GM19023 (cell line): Measurements from ENCODE around the gene ADAMTS19.
"Not testable (repeated sequence)": the region's sequence is repeated elsewhere in the genome, so short reads cannot be mapped to it uniquely, and the experiment has no call there.

Experiments
- ATAC-seq: cut with Tn5 transposase; IDR thresholded peaks from one replicate; pipeline ENCODE4 v1.9.1; 2021; ENCODE audit warnings: mild to moderate bottlenecking, moderate library complexity; ENCODE audit not compliant: unreplicated experiment

ADAMTS19 gene, protein sequence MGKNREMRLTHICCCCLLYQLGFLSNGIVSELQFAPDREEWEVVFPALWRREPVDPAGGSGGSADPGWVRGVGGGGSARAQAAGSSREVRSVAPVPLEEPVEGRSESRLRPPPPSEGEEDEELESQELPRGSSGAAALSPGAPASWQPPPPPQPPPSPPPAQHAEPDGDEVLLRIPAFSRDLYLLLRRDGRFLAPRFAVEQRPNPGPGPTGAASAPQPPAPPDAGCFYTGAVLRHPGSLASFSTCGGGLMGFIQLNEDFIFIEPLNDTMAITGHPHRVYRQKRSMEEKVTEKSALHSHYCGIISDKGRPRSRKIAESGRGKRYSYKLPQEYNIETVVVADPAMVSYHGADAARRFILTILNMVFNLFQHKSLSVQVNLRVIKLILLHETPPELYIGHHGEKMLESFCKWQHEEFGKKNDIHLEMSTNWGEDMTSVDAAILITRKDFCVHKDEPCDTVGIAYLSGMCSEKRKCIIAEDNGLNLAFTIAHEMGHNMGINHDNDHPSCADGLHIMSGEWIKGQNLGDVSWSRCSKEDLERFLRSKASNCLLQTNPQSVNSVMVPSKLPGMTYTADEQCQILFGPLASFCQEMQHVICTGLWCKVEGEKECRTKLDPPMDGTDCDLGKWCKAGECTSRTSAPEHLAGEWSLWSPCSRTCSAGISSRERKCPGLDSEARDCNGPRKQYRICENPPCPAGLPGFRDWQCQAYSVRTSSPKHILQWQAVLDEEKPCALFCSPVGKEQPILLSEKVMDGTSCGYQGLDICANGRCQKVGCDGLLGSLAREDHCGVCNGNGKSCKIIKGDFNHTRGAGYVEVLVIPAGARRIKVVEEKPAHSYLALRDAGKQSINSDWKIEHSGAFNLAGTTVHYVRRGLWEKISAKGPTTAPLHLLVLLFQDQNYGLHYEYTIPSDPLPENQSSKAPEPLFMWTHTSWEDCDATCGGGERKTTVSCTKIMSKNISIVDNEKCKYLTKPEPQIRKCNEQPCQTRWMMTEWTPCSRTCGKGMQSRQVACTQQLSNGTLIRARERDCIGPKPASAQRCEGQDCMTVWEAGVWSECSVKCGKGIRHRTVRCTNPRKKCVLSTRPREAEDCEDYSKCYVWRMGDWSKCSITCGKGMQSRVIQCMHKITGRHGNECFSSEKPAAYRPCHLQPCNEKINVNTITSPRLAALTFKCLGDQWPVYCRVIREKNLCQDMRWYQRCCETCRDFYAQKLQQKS

DNA sequence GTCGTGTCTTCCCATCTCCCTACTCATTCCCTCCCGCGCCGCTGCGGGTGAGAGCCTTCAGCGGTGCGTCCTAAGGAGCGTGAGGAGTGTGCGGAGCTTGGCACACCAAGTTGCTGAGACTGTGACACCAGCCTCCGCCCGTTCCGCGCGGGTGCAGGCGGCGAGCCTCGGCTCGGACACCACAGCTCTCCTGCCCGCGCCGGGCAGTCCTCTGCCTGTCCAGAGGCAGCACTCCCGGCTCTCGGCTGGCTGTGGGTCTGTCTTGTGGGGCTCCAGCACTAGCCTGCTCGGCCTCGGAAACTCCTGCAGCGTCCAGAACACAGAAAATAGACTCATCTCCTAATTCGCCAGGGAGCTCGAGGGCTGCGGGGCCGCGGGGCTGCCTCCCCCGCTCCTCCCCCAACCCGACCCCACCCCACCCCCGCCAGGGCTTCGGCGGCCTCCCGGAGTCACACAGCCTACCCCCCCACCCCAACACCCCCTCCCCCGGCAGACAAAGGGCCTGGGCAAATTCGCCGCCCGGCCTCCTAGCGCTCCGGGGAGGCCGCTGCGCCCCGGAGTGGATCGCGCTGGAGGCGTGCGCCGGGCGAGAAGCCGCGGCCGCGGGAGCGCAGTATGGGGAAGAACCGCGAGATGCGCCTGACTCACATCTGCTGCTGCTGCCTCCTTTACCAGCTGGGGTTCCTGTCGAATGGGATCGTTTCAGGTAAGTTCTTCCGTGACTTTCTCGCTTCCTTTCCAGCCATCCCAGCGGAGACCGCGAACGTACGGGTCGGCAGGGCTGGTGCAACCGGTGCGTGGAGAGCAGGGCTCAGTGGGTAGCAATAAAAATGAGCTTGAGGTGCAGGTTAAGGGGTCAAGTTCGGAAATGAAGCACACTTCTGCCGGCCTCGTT, at the start of gene ADAMTS19:
Gene ADAMTS19 (plus strand): TSS at position 522 of the 895 bp plus-strand sequence. CDS start 94 bp downstream, at position 616.
- ATAC-seq = peak; percentile 45

GRCh38 chr5:129410488-129410887, 49.6 kb upstream of the ADAMTS19 start:
- no peak for ATAC-seq

GRCh38 chr5:129412721-129413120, 47.4 kb upstream of the ADAMTS19 start:
- no peak for ATAC-seq

- no peak for ATAC-seq
These were observed 46.5 kb upstream of the ADAMTS19 start for GRCh38 chr5:129413570-129413969.

- no peak for ATAC-seq
These were observed 40.8 kb upstream of the ADAMTS19 start for GRCh38 chr5:129419292-129419691.

DNA sequence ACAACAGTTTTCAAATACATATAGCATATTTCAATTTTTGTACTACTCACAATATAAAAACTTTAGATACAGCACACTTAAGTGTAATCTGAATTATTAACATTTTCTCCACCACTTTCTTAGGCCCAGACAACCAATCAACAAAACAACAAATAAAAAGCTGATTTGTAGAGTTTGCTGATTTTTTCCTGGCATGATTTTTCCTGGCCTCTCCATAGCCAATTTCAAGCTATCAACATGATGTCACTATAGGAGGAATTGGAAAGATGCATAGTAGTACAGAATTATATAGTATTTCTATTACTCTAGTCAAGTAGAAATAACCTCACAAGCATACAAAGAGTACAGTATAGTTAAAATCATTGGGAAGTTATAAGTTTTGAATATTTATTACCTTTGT, 35.1 kb upstream of the ADAMTS19 start:
- no peak for ATAC-seq

DNA sequence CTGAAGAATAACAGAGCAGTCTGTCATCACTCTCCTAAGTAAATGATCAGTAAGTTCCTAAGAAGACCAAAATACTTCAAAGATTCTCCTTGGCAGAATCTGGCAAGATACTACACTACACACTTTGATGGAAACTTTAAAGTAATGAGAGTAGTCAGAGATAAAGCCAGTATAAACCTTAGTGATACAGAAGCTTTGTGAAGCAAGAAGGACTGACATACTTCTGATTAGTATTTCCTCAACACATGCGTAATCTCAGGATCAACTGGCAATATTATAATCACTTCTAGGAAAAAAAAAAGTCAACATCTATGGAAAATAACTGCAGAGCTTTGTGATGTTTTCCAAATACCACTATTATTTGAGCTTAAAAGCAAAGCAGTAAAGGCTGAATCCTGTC, 34.0 kb upstream of the ADAMTS19 start:
- ATAC-seq = no peak

GRCh38 chr5:129428636-129429035, 31.5 kb upstream of the ADAMTS19 start:
- ATAC-seq = not testable (repeated sequence)

DNA sequence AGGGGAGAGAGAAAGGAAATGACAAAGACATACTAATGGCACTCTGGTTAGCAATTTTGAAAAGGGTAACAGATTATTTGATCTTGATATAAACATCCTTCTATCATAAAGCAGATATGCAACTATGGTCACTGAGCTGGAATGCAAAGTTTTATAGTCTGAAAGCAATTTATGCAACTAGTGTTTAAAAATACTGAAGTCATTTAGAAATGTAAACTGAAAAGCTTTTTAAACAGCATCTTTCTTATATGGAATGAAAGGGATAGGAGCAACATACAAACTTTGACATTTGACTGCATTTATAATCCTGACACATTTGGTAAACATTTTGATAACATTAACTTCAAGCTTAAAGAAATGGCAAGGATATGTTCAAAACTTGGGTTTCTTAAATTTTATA, 28.7 kb upstream of the ADAMTS19 start:
- no peak for ATAC-seq

DNA sequence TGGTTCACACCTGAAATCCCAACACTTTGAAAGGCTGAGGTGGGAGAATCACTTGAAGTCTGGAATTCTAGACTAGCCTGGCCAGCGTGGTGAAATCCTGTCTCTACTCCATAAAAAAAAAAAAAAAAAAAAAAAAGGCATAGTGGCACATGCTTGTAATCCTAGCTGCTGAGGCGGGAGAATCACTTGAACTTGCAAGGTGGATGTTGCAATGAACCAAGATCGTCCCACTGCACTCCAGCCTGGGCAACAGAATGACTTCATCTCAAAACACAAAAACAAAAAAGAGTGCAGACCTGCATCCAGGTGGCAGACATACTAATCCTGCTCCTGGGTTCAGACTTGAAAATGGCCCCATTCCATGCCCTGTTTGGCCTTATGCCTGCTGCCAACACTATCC, 21.8 kb upstream of the ADAMTS19 start:
- no peak for ATAC-seq

DNA sequence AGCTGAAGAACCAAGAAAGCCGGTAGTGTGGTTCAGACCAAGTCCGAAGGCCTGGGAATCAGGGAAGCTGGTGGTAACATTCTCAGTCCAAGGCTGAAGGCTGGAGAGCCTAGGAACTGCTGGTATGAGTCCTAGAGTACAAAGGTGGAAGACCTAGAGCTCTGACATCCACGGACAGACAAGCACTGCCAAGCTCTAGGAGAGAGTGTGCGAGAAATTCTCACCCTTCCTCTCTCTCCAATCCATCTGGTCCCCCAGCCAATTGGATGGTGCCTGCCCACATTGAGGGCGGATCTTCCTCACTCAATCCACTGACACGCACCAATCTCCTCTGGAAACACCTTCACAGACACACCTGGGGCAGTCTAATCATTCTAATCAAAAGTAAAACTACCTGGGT, 19.7 kb upstream of the ADAMTS19 start:
- ATAC-seq = no peak

DNA sequence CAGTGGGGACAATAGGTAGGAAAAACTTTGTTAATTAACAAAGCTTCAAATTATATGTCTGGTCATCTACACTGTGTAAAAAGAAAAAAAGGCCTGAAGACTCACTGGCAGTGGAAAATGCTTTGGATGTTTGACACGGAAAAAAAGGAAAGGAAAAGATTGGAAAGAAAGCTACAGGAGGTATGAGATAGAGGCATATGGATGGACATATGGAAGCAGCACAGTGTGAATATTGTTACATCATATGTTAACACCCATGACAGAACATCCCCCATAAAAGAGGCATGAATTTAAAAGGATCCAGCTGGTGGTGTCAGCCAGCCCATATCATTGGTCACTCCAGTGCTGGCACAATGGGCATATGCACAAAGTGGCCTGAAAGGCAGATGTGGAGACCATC, 19.0 kb upstream of the ADAMTS19 start:
- no peak for ATAC-seq

DNA sequence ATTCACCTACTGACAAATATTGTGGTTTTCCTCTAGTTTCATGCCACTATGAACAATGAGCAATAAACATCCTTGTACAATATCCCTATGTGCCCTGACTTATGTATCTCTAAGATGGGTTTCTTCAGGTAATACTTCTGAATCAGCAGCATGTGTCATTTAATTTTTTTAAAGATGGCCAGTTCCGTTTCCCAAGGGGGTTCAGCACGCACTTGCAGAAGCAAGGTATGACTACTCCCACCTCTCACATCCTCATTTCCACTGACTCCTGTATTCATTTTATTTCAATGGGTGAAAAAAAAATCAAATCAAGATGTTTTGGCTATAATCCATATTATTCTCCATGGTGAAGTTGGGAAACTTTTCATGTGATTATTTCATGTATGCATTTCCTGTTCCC, 14.7 kb upstream of the ADAMTS19 start:
- no peak for ATAC-seq

- no peak for ATAC-seq
These were observed 12.1 kb upstream of the ADAMTS19 start for GRCh38 chr5:129447968-129448367.

DNA sequence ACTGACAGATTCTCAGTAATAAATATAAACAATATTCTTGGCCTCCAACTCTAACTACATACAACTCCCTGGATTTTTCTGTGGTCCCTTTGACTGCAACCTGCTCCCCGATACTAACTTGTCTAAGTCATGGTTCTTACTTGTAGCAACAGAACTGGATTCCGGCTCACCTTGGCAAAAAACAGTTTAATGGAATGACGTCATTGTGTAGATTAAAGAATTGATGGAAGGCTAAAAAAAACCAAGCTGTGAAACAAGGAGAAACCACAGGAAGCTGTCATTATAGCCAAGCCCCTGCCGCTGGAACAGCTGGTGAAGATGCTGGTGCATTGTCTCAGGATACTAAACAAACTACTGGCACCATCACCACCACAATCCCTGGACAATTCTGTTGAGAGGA, 11.4 kb upstream of the ADAMTS19 start:
- ATAC-seq = no peak

DNA sequence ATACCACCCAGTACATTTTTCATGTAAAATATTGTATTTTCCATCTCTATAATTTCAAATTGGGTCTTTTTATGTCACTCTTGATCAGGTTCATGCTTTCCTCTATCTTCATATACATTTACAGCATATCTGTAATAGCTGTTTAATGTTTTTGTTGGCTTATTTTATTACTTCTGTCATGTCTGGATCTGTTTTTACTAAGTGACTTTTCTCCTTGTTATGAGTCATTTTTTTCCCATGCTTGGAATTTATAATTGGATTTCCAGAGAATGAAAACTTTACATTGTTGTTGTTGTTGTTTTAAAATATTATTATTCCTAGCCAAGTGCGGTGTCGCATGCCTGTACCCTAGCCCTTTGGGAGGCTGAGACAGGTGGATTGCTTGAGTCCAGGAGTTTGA, 5.6 kb upstream of the ADAMTS19 start:
- ATAC-seq = no peak

DNA sequence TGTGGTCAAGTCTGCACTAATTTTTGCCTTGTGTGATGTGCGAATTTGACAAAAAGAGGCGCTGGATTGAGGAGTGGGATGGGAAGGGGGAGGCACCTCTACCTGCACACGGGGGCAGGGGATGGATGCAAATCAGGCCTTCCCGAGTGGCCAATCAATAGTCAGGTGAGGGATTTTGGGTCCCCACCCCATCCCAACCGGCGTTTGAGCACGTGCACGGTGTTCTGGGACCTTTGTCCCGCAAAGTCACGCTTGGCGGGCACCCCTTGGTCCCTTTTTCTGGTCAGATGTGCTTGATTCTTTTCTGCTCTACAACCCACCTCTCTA, 685 bp upstream of the ADAMTS19 start:
- no peak for ATAC-seq

DNA sequence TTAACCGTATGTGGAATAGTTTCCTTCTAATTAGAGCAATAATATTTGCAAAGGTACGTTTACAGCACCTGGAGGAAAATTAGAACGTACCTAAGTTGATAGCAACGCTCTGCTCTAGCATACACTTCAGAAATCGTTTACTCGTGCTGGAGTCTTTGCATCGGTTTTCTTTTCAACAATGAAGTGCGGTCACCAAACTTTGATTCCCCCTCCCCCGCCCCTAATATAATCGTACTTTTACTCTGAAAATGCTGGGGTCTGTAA, 506 bp downstream of the ADAMTS19 start:
- peak; percentile 9 for ATAC-seq

GRCh38 chr5:129460936-129461710, 1.0 kb downstream of the ADAMTS19 start:
- ATAC-seq = no peak
